RWPE1 (cell line): ENCODE measurements around the gene ASB10.

Source experiments
- CTCF ChIA-PET: fragments of 350-600 bp; sonication (Branson Sonifier 250); formaldehyde crosslinking; extraction: SDS; loops from one replicate; lab custom pipeline; 2021; lab: Yijun Ruan, JAX
- POLR2A ChIA-PET: fragments of 400-600 bp; formaldehyde crosslinking; extraction: SDS; loops from one replicate; lab custom pipeline; 2020; ENCODE audit warnings: antibody characterized with exemption; ENCODE audit not compliant: low non-redundant PET; lab: Yijun Ruan, JAX
- DNase-seq: peaks from one replicate; pipeline ENCODE4 v3.0.0; 2012; ENCODE audit warnings: low spot score
- H3K27ac ChIP-seq: fragments of 450-650 bp; 2 replicates; pipeline ENCODE4 v1.5.1; 2017
- TF ChIP-seq, protein P1 (sequence below): fragments of 450-650 bp; conservative IDR thresholded peaks from 2 replicates; pipeline ENCODE4 v1.5.1; 2017; ENCODE audit warnings: low read depth, mild to moderate bottlenecking

ASB10 gene

DNA sequence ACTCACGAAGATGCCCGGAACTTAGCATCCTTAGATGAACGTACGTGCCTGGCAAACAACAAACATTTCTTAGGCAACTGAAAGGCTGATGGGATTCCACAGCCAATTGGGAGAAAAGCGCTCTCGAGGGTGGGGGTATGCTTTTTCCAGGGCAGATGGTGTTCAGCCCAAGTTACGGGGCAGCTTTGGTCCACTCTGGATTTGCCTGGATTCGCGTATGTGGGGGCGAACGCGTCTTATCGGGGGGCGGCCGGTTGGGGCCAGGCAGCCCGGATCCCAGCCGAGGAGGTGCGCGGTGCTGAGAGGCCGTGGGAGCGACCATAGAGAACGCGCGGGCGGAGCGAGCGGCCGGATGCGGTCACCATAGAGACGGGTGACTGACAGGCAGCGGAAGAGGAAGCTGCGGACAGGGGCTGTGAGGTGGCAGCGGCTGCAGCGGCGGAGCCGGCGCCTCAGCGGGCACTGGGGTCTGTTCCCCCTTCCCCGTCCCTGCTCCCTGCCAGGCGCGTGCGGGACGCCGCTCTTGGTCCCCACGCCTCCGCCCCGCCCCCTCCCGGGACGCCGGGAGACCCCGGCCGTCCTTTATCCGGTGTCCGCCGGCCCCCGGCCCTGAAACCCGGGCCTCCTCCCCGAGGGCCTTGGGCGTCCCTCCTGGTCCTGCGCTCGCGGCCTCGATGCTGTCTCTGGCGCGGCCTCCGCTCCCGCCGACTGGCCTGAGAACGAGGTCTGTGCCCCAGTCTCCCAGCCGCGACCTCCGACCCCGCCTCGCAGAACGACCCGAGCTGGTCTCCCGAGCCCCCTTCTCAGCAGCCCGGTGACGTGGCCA is 45.3 kb upstream of the ASB10 start, which contains the start of gene CHPF2:
CHPF2 (plus strand) TSS at position 393 of the 826 bp plus-strand sequence. CDS start 1,529 bp downstream, outside the sequence.
- TF ChIP-seq, protein P1, sequence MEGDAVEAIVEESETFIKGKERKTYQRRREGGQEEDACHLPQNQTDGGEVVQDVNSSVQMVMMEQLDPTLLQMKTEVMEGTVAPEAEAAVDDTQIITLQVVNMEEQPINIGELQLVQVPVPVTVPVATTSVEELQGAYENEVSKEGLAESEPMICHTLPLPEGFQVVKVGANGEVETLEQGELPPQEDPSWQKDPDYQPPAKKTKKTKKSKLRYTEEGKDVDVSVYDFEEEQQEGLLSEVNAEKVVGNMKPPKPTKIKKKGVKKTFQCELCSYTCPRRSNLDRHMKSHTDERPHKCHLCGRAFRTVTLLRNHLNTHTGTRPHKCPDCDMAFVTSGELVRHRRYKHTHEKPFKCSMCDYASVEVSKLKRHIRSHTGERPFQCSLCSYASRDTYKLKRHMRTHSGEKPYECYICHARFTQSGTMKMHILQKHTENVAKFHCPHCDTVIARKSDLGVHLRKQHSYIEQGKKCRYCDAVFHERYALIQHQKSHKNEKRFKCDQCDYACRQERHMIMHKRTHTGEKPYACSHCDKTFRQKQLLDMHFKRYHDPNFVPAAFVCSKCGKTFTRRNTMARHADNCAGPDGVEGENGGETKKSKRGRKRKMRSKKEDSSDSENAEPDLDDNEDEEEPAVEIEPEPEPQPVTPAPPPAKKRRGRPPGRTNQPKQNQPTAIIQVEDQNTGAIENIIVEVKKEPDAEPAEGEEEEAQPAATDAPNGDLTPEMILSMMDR: no peak
- POLR2A ChIA-PET: no interaction called here
- peak; percentile 90 for DNase-seq
- peak within 1 kb of the TSS; percentile 76 for H3K27ac ChIP-seq
- CTCF ChIA-PET: no interaction called here

DNA sequence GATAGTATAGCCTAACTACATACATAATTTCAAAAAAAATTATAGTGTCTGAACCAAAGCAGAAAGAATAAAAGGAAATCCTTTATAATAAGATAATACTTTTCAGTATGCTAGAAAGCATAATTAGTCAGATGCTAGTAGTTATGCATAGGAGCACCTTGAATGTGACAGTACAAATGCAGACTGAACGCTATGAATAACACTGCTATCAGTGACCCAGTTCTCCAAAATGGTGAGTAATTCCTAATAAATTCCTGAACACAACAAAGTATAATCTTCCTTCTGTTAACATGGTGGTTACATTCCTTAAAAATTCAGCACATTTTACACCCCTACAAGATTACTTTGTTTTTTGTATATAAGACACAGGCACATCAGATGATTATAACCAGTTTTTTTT is 44.0 kb upstream of the ASB10 start:
- TF ChIP-seq, protein P1: no peak
- POLR2A ChIA-PET: no interaction called here
- DNase-seq: no peak
- H3K27ac ChIP-seq: no peak overlapping the region
- CTCF ChIA-PET: no interaction called here

DNA sequence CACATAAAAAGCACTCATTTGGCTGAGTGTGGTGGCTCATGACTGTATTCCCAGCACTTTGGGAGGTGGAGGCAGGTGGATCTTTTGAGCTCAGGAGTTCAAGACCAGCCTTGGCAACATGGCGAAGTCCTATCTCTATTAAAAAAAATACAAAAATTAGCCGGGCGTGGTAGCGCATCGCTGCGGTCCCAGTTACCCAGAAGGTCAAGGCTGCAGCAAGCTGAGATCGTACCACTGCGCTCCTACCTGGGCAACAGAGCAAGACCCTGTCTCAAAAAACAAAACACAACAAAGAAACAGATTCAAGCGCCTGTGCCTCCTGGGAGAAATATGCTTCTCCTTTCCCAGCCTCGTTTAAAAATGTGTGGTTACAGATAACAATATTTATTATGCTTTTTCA is 42.2 kb upstream of the ASB10 start:
- CTCF ChIA-PET: no interaction called here

DNA sequence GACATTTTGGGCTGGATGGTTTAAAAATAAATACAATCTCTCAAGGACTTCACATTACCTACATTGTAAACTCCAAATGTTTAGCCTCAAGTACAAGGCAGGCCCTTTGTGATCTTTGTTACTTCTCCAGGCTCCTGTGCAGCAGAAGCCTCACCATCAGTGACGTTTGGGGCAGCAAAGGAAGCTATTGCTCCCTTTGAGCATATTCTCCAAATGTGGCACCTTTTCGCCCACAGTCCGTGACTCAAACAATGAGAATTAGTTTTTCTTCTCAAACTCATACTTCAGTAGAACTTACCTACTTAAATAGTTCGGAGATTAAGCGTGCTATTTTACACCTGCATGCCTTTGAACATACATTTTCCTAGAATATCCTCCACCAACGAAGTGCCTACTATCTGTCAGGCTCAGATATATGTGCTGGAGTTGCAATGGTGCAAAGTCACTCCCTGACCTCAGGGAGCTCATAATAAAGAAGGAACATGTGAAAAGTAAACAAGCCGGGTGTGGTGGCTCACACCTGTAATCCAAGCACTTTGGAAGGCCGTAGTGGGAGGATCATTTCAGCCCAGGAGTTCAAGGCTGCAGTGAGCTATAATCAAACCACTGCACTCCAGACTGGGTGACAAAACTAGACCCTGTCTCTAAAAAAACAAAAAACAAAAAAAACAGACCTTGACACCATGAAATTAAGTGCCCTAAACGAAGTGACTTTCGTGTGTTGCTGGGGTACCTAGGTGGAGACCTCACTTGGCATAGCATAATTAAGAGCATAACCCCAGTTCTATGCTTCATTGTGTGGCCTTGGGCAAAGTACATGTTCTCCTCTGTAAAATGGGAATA is 41.2 kb upstream of the ASB10 start:
- peak overlapping the region; percentile 90 for H3K27ac ChIP-seq
- CTCF ChIA-PET: interaction anchor here (0.9 kb wide), 1 partner anchor 16 kb away, joined by 3 read pairs; no protein-coding TSS in a partner anchor
- DNase-seq: no peak
- POLR2A ChIA-PET: no interaction called here
- TF ChIP-seq, protein P1: no peak

More for the DNA sequence above, 42.2 kb upstream of the ASB10 start:
- TF ChIP-seq, protein P1: no peak
- H3K27ac ChIP-seq: no peak overlapping the region
- POLR2A ChIA-PET: no interaction called here
- no peak for DNase-seq

DNA sequence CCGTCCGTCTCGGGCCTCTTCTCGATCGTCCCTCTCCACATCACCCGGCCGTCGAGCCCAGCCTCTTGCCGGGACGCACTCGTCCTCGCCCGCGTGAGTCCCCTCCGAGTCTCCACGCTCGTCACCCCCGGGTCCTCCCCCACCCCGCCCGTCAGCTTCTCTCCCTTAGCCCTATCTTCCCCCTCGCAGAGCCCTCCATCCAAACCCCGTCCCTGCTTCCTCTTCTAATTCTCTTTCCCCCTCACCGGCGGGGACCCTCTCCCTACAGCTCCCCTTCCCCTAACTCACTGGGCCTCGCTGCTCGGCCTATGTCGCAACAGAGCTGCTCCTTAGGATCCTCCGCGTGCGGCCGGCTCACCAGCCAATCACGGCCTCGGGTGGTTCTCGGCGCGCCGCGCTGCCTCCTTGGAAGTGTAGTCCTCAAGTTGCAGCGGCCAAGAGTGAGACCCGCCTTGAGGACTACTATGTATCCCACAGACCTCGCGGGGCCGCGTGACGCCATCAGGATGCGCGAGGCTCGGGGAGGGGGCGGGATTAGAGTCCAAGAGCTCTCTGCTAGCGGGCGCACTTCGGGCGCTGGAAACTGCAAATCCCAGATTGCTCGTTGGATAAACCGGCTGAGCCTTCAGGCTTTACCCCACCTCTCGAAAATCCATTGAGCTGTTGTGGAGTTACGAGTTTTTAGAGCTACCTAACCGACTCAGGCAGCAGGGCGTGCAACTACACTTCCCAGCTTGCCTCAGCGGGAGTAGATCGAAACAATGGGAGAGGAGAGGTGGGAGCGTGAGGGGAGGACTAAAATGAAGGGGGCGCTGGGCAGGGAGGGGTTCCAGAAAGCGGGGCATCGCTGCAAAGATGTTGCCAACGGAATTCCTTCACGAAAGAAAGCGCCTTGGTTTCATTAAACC is 40.1 kb upstream of the ASB10 start, which contains the start of gene ABCF2:
ABCF2 (minus strand) TSS at position 331 of the 908 bp plus-strand sequence. CDS start 747 bp downstream, outside the sequence.
- peak within 1 kb of the TSS; percentile 90 for H3K27ac ChIP-seq
- ChIA-PET CTCF (interaction anchor here (0.6 kb wide), 2 partner anchors 55 to 133 kb away, joined by 3 read pairs; no protein-coding TSS in a partner anchor), POLR2A (no interaction called here)
- peak; percentile 98 for DNase-seq
- TF ChIP-seq, protein P1: no peak
